ENCODE results near the gene TCTN3. TPM values are rescaled to one million over a fixed set of nuclear protein-coding genes. Genes with fewer than 3 reads are reported as not detected.

The TCTN3 gene
- total and polyA plus RNA-seq, 2 donors (not counting 3 experiments of a cell fraction or from before 2014, with no cell fraction given): 40.4 to 52.6 TPM

DNA sequence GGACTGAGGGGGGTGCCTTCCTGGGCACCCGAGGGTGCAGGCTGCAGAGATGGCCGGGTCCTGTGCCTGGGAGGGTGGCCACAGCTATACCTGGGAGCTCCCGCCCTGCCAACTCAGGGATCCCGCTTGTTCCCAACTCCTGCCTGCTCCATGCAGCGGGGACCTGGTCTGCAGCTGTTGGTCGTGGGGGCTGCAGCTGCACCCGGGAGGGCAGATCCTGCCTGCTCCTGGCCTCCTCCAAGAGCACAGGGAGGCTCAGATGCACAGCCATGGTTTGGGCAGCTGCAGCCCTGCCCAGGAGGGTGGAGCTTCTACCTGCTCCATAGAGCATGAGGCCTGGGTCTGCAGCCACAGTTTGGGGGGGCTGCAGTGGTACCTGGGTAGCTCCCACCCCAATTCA, 13.3 kb upstream of the TCTN3 start:
- Histone ChIP-seq H3K4me2 (ENCODE audit: insufficient read depth, low read length) (no peak overlapping the region), H3K9me3 (replicated peaks; ENCODE audit: control insufficient read depth, insufficient read depth, low read length) (no peaks in the 10 kb centered on the region), H3K36me3 (ENCODE audit: control insufficient read depth in 2 of 2, extremely low read depth in 1 of 2, insufficient read depth in 2 of 2, low read length in 2 of 2) (no peaks in the 10 kb centered on the region), H3K4me1 (ENCODE audit: control insufficient read depth, extremely low read depth, insufficient read depth, low read length) (no peaks in the 10 kb centered on the region), H3K4me3 (replicated peaks in 1 of 3; ENCODE audit: insufficient read depth in 1 of 3, low read depth in 1 of 3, low read length in 3 of 3) (no peak overlapping the region), H3K79me2 (ENCODE audit: control insufficient read depth, insufficient read depth, low read length) (no peaks in the 10 kb centered on the region), H3K27ac (ENCODE audit: insufficient read depth, low read depth, low read length) (no peak overlapping the region), H3K9ac (replicated peaks; ENCODE audit: extremely low read depth, insufficient read depth, low read length) (no peak overlapping the region), H3K27me3 (ENCODE audit: control insufficient read depth in 2 of 2, insufficient read depth in 2 of 2, low read length in 2 of 2) (no peaks in the 10 kb centered on the region), H4K20me1 (replicated peaks; ENCODE audit: control insufficient read depth, extremely low read depth, insufficient read depth, low read length) (no peaks in the 10 kb centered on the region), H2AFZ (ENCODE audit: low read depth, low read length) (no peak overlapping the region), H3K9me1 (replicated peaks; ENCODE audit: control insufficient read depth, extremely low read depth, insufficient read depth, low read length) (no peaks in the 10 kb centered on the region)
- intact Hi-C loops (cut with micrococcal nuclease): no loop called here
- ChIA-PET POLR2A (no interaction called here), CTCF (interaction anchor here (1.3 to 3.6 kb wide), 5 partner anchors 10 to 158 kb away, joined by 4 to 33 read pairs (median 5); partner anchors contain the start of gene TCTN3)
- dilution Hi-C loops (cut with MboI; ENCODE audit: extremely low pct_ligation_motif_present, low sequenced_read_pairs): no loop called here
- TF ChIP-seq, protein P1, sequence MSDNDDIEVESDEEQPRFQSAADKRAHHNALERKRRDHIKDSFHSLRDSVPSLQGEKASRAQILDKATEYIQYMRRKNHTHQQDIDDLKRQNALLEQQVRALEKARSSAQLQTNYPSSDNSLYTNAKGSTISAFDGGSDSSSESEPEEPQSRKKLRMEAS (IDR thresholded peaks at IDR 0.05; ENCODE audit: insufficient read depth, insufficient read length): no peak
- BruUV-seq (replicated peaks): no TSS peak
- FAIRE-seq (no peak), DNase-seq (ENCODE audit: low read depth, low spot score) (no peak)

- Histone ChIP-seq H3K9ac (replicated peaks; ENCODE audit: extremely low read depth, insufficient read depth, low read length) (no peak overlapping the region), H3K36me3 (ENCODE audit: control insufficient read depth in 2 of 2, extremely low read depth in 1 of 2, insufficient read depth in 2 of 2, low read length in 2 of 2) (no peaks in the 10 kb centered on the region), H4K20me1 (replicated peaks; ENCODE audit: control insufficient read depth, extremely low read depth, insufficient read depth, low read length) (no peaks in the 10 kb centered on the region), H3K4me3 (replicated peaks in 1 of 3; ENCODE audit: insufficient read depth in 1 of 3, low read depth in 1 of 3, low read length in 3 of 3) (no peak overlapping the region), H3K4me2 (ENCODE audit: insufficient read depth, low read length) (no peak overlapping the region), H3K4me1 (ENCODE audit: control insufficient read depth, extremely low read depth, insufficient read depth, low read length) (no peaks in the 10 kb centered on the region), H3K79me2 (ENCODE audit: control insufficient read depth, insufficient read depth, low read length) (no peaks in the 10 kb centered on the region), H3K9me1 (replicated peaks; ENCODE audit: control insufficient read depth, extremely low read depth, insufficient read depth, low read length) (no peaks in the 10 kb centered on the region), H3K27me3 (ENCODE audit: control insufficient read depth in 2 of 2, insufficient read depth in 2 of 2, low read length in 2 of 2) (no peaks in the 10 kb centered on the region), H3K27ac (ENCODE audit: insufficient read depth, low read depth, low read length) (no peak overlapping the region), H3K9me3 (replicated peaks; ENCODE audit: control insufficient read depth, insufficient read depth, low read length) (no peaks in the 10 kb centered on the region), H2AFZ (ENCODE audit: low read depth, low read length) (no peak overlapping the region)
- ChIA-PET CTCF (interaction anchor here (1.3 to 3.6 kb wide), 5 partner anchors 11 to 158 kb away, joined by 4 to 33 read pairs (median 5); partner anchors contain the start of gene TCTN3), POLR2A (no interaction called here)
- no TSS peak for BruUV-seq (replicated peaks)
- intact Hi-C loops (cut with micrococcal nuclease) (no loop called here), dilution Hi-C loops (cut with MboI; ENCODE audit: extremely low pct_ligation_motif_present, low sequenced_read_pairs) (no loop called here)
- FAIRE-seq (no peak), DNase-seq (ENCODE audit: low read depth, low spot score) (no peak)
- no peak for TF ChIP-seq MYC (IDR thresholded peaks at IDR 0.05; ENCODE audit: low read depth, low read length)
Observed at GRCh38 chr10:95706573-95706972, 12.8 kb upstream of the TCTN3 start.
